ENCODE data around the gene ST6GALNAC4.
A peak's percentile ranks its signal among the peaks of the same experiment; 100 is the strongest.

The ST6GALNAC4 gene

GRCh38 chr9:127926906-127927200 is 10.0 kb upstream of the ST6GALNAC4 start:
- H3K9me3 ChIP-seq (ENCODE audit: control extremely low read depth in 1 of 5, control insufficient read depth in 4 of 5, insufficient read depth in 2 of 5, low read depth in 1 of 5, low read length in 4 of 5) = no peaks in the 10 kb centered on the region
- 7% methylated on average over 19 of the region's 19 CpGs for WGBS (ENCODE audit: insufficient coverage)
- H3K36me3 ChIP-seq (ENCODE audit: control insufficient read depth in 4 of 4, insufficient read depth in 4 of 4, low read length in 3 of 4) = no peaks in the 10 kb centered on the region
- no peak overlapping the region for H3K27ac ChIP-seq (ENCODE audit: insufficient read depth in 1 of 2, low read depth in 1 of 2, low read length in 2 of 2, poor library complexity in 1 of 2, severe bottlenecking in 2 of 2)
- peaks cover 0 to 34% (median 31%) of the 10 kb centered on the region in 4 experiments for H3K4me1 ChIP-seq (ENCODE audit: control extremely low read depth in 1 of 4, control insufficient read depth in 4 of 4, insufficient read depth in 4 of 4, low read length in 3 of 4)
- CTCF ChIA-PET = interaction anchor here (0.6 kb wide), 1 partner anchor 477 kb away, joined by 3 read pairs; no protein-coding TSS in a partner anchor
- POLR2A ChIA-PET = no interaction called here
- H3K4me3 ChIP-seq (ENCODE audit: control insufficient read depth in 1 of 7, extremely low read depth in 1 of 7, insufficient read depth in 4 of 7, low read depth in 2 of 7, low read length in 6 of 7) = peak overlapping the region in 4 of 7 experiments; percentile 26 to 59 (median 55)
- no peak for DNase-seq
- H3K27me3 ChIP-seq (replicated peaks in 2 of 5; ENCODE audit: control insufficient read depth in 4 of 5, insufficient read depth in 5 of 5, low read length in 4 of 5) = peaks cover 0 to 64% (median 27%) of the 10 kb centered on the region in 5 experiments

- CTCF ChIA-PET = interaction anchor here (0.6 kb wide), 1 partner anchor 476 kb away, joined by 3 read pairs; no protein-coding TSS in a partner anchor
- WGBS (ENCODE audit: insufficient coverage) = 72% methylated on average over 13 of the region's 14 CpGs
Observed at GRCh38 chr9:127925959-127926905, 9.4 kb upstream of the ST6GALNAC4 start.

DNA sequence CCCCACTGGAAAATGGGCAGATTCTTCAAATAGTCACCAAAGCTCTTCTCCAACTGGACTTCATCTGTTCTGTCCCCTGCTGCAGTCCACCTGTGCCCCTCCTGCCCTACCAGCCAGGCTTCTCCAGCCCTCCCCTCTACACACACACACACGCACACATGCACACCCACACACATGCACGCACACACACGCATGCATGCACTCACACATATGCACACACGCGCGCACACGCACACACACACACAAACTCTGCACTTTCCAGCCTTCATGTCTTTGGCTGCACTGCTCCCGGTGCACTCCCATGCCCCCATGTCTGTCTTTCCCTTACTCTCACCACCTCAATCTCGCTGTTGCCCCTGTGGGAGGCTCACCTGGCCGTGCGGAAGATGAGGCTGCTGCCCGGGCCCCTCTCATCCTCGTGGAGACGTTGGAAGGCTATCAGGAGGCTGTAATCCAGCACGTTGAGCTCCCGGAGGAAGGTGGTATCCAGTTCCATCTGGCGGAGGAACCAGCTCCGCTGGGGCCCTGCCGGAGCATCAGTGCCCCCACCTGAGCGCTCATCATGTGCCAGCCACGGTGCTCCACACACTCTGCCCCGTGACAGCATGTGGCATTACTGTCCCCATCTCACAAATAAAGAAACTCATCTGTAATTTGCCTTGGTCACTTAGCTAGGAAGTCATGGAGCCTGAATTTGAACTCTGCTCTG is 8.0 kb upstream of the ST6GALNAC4 start:
- Histone ChIP-seq H3K27me3 (replicated peaks in 2 of 5; ENCODE audit: control insufficient read depth in 4 of 5, insufficient read depth in 5 of 5, low read length in 4 of 5) (peaks cover 0 to 57% (median 27%) of the 10 kb centered on the region in 5 experiments), H3K4me1 (ENCODE audit: control extremely low read depth in 1 of 4, control insufficient read depth in 4 of 4, insufficient read depth in 4 of 4, low read length in 3 of 4) (peaks cover 0 to 28% (median 22%) of the 10 kb centered on the region in 4 experiments), H3K27ac (ENCODE audit: insufficient read depth in 1 of 2, low read depth in 1 of 2, low read length in 2 of 2, poor library complexity in 1 of 2, severe bottlenecking in 2 of 2) (no peak overlapping the region), H3K36me3 (ENCODE audit: control insufficient read depth in 4 of 4, insufficient read depth in 4 of 4, low read length in 3 of 4) (no peaks in the 10 kb centered on the region), H3K4me3 (ENCODE audit: control insufficient read depth in 1 of 7, extremely low read depth in 1 of 7, insufficient read depth in 4 of 7, low read depth in 2 of 7, low read length in 6 of 7) (no peak overlapping the region), H3K9me3 (ENCODE audit: control extremely low read depth in 1 of 5, control insufficient read depth in 4 of 5, insufficient read depth in 2 of 5, low read depth in 1 of 5, low read length in 4 of 5) (no peaks in the 10 kb centered on the region)
- no peak for DNase-seq
- CTCF ChIA-PET = interaction anchor here (0.9 to 5.7 kb wide), 5 partner anchors 12 to 421 kb away, joined by 3 to 41 read pairs (median 3); no protein-coding TSS in a partner anchor
- 97% methylated on average over 13 of the region's 22 CpGs for WGBS (ENCODE audit: insufficient coverage)
- POLR2A ChIA-PET = no interaction called here

More at GRCh38 chr9:127925959-127926905, 9.4 kb upstream of the ST6GALNAC4 start:
- Histone ChIP-seq H3K27me3 (replicated peaks in 2 of 5; ENCODE audit: control insufficient read depth in 4 of 5, insufficient read depth in 5 of 5, low read length in 4 of 5) (peaks cover 0 to 64% (median 27%) of the 10 kb centered on the region in 5 experiments), H3K4me3 (ENCODE audit: control insufficient read depth in 1 of 7, extremely low read depth in 1 of 7, insufficient read depth in 4 of 7, low read depth in 2 of 7, low read length in 6 of 7) (peak overlapping the region in 2 of 7 experiments; percentile 53 to 59), H3K27ac (ENCODE audit: insufficient read depth in 1 of 2, low read depth in 1 of 2, low read length in 2 of 2, poor library complexity in 1 of 2, severe bottlenecking in 2 of 2) (no peak overlapping the region), H3K4me1 (ENCODE audit: control extremely low read depth in 1 of 4, control insufficient read depth in 4 of 4, insufficient read depth in 4 of 4, low read length in 3 of 4) (peaks cover 0 to 37% (median 33%) of the 10 kb centered on the region in 4 experiments), H3K36me3 (ENCODE audit: control insufficient read depth in 4 of 4, insufficient read depth in 4 of 4, low read length in 3 of 4) (no peaks in the 10 kb centered on the region), H3K9me3 (ENCODE audit: control extremely low read depth in 1 of 5, control insufficient read depth in 4 of 5, insufficient read depth in 2 of 5, low read depth in 1 of 5, low read length in 4 of 5) (no peaks in the 10 kb centered on the region)
- DNase-seq = no peak
- POLR2A ChIA-PET = no interaction called here

- Histone ChIP-seq H3K9me3 (ENCODE audit: control extremely low read depth in 1 of 5, control insufficient read depth in 4 of 5, insufficient read depth in 2 of 5, low read depth in 1 of 5, low read length in 4 of 5) (no peaks in the 10 kb centered on the region), H3K27ac (ENCODE audit: insufficient read depth in 1 of 2, low read depth in 1 of 2, low read length in 2 of 2, poor library complexity in 1 of 2, severe bottlenecking in 2 of 2) (no peak overlapping the region), H3K36me3 (ENCODE audit: control insufficient read depth in 4 of 4, insufficient read depth in 4 of 4, low read length in 3 of 4) (no peaks in the 10 kb centered on the region), H3K4me1 (ENCODE audit: control extremely low read depth in 1 of 4, control insufficient read depth in 4 of 4, insufficient read depth in 4 of 4, low read length in 3 of 4) (peaks cover 0 to 33% (median 28%) of the 10 kb centered on the region in 4 experiments), H3K27me3 (replicated peaks in 2 of 5; ENCODE audit: control insufficient read depth in 4 of 5, insufficient read depth in 5 of 5, low read length in 4 of 5) (peaks cover 0 to 46% (median 22%) of the 10 kb centered on the region in 5 experiments), H3K4me3 (ENCODE audit: control insufficient read depth in 1 of 7, extremely low read depth in 1 of 7, insufficient read depth in 4 of 7, low read depth in 2 of 7, low read length in 6 of 7) (no peak overlapping the region)
- 86% methylated on average over 8 of the region's 8 CpGs for WGBS (ENCODE audit: insufficient coverage)
- no peak for DNase-seq
- ChIA-PET POLR2A (interaction anchor here (0.5 kb wide), 1 partner anchor 1993 kb away, joined by 5 read pairs; no protein-coding TSS in a partner anchor), CTCF (interaction anchor here (0.7 to 5.7 kb wide), 6 partner anchors 13 to 335 kb away, joined by 3 to 41 read pairs (median 4); partner anchors contain the start of gene TOR2A)
Observed at GRCh38 chr9:127923771-127924170, 6.9 kb upstream of the ST6GALNAC4 start.

DNA sequence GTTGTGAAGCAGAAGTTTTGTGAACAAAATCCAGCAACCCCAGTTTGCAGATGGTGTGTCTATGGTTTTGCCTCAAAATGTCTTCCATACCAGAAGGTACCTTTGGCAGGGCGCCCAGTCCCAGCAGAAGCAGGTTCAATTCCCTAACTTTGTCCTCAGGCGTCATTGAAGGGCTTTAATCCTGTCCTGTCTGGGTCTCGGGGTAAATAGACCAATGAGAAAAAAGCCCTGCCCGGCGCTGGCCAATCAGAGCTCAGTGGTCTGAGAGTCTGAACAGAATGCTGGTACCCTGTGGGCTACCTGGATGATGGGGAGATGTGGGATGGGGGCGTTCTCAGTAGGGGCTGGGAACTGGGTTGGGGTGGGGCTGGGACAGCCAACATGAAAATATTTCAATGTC is 6.2 kb upstream of the ST6GALNAC4 start:
- no peaks in the 10 kb centered on the region for H3K9me3 ChIP-seq (ENCODE audit: control extremely low read depth in 1 of 5, control insufficient read depth in 4 of 5, insufficient read depth in 2 of 5, low read depth in 1 of 5, low read length in 4 of 5)
- H3K4me1 ChIP-seq (ENCODE audit: control extremely low read depth in 1 of 4, control insufficient read depth in 4 of 4, insufficient read depth in 4 of 4, low read length in 3 of 4) = peaks cover 0 to 37% (median 34%) of the 10 kb centered on the region in 4 experiments
- WGBS (ENCODE audit: insufficient coverage) = 70% methylated on average over 2 of the region's 6 CpGs
- DNase-seq = no peak
- H3K36me3 ChIP-seq (ENCODE audit: control insufficient read depth in 4 of 4, insufficient read depth in 4 of 4, low read length in 3 of 4) = no peaks in the 10 kb centered on the region
- CTCF ChIA-PET = interaction anchor here (1.0 to 5.7 kb wide), 10 partner anchors 15 to 334 kb away, joined by 3 to 41 read pairs (median 6); no protein-coding TSS in a partner anchor
- no peak overlapping the region for H3K27ac ChIP-seq (ENCODE audit: insufficient read depth in 1 of 2, low read depth in 1 of 2, low read length in 2 of 2, poor library complexity in 1 of 2, severe bottlenecking in 2 of 2)
- POLR2A ChIA-PET = no interaction called here
- H3K4me3 ChIP-seq (ENCODE audit: control insufficient read depth in 1 of 7, extremely low read depth in 1 of 7, insufficient read depth in 4 of 7, low read depth in 2 of 7, low read length in 6 of 7) = no peak overlapping the region
- peaks cover 0 to 39% (median 15%) of the 10 kb centered on the region in 5 experiments for H3K27me3 ChIP-seq (replicated peaks in 2 of 5; ENCODE audit: control insufficient read depth in 4 of 5, insufficient read depth in 5 of 5, low read length in 4 of 5)

GRCh38 chr9:127921557-127922120 is 4.8 kb upstream of the ST6GALNAC4 start:
- DNase-seq = peak in 2 of 3 donors; percentile 64 to 71
- no peaks in the 10 kb centered on the region for H3K9me3 ChIP-seq (ENCODE audit: control extremely low read depth in 1 of 5, control insufficient read depth in 4 of 5, insufficient read depth in 2 of 5, low read depth in 1 of 5, low read length in 4 of 5)
- H3K36me3 ChIP-seq (ENCODE audit: control insufficient read depth in 4 of 4, insufficient read depth in 4 of 4, low read length in 3 of 4) = no peaks in the 10 kb centered on the region
- H3K4me3 ChIP-seq (ENCODE audit: control insufficient read depth in 1 of 7, extremely low read depth in 1 of 7, insufficient read depth in 4 of 7, low read depth in 2 of 7, low read length in 6 of 7) = peak overlapping the region in 3 of 7 experiments; percentile 4 to 58 (median 56)
- peaks cover 2 to 36% (median 34%) of the 10 kb centered on the region in 4 experiments for H3K4me1 ChIP-seq (ENCODE audit: control extremely low read depth in 1 of 4, control insufficient read depth in 4 of 4, insufficient read depth in 4 of 4, low read length in 3 of 4)
- 13% methylated on average over 44 of the region's 45 CpGs for WGBS (ENCODE audit: insufficient coverage)
- H3K27me3 ChIP-seq (replicated peaks in 2 of 5; ENCODE audit: control insufficient read depth in 4 of 5, insufficient read depth in 5 of 5, low read length in 4 of 5) = peaks cover 0 to 26% (median 8%) of the 10 kb centered on the region in 5 experiments
- ChIA-PET POLR2A (interaction anchor here (0.7 to 1.4 kb wide), 2 partner anchors 8 to 136 kb away, joined by 3 to 6 read pairs; partner anchors contain the start of genes CDK9 and PIP5KL1), CTCF (interaction anchor here (0.6 to 5.7 kb wide), 38 partner anchors 8 to 427 kb away, joined by 3 to 41 read pairs (median 3); partner anchors contain the start of genes PTRH1, ST6GALNAC6 and TOR2A)
- H3K27ac ChIP-seq (ENCODE audit: insufficient read depth in 1 of 2, low read depth in 1 of 2, low read length in 2 of 2, poor library complexity in 1 of 2, severe bottlenecking in 2 of 2) = no peak overlapping the region

All from common myeloid progenitor, CD34-positive (primary cell).